Measurements from ENCODE around the gene PLEKHA5. TPM values are rescaled to one million over a fixed set of nuclear protein-coding genes. Genes with fewer than 3 reads are reported as not detected.

PLEKHA5 gene
- total RNA-seq, 1 experiment from 2014 or later: 14.0 TPM

DNA sequence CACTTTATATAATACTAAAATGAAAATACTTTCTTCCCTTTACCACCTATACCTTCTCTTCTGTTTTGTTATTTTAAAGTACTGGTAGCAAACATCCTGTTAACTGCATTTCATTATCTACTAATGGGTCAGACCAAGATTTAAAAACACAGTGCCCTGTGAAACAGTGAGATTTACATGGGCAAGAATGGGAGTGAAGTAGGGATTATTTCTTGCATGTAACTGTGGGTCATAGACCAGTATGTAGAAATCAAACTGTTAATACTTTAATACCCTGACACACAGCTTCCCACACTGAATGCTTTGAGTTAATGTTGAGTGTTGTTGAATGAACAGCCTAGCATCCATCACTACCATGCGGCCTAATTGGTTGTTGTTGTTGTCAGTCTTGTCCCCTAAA lies 61.6 kb downstream of the PLEKHA5 start:
- no peak overlapping the region for H3K4me3 ChIP-seq (ENCODE audit: low read depth, low read length, poor library complexity, severe bottlenecking)
- CTCF ChIA-PET: no interaction called here
- no peak for DNase-seq (ENCODE audit: low spot score)
- H3K27ac ChIP-seq (ENCODE audit: low read depth, low read length, poor library complexity, severe bottlenecking): no peak overlapping the region
- no peaks in the 10 kb centered on the region for H3K27me3 ChIP-seq (replicated peaks; ENCODE audit: insufficient read depth, low read depth, low read length, poor library complexity)
- BruUV-seq (replicated peaks): no TSS peak
- H3K4me1 ChIP-seq (ENCODE audit: insufficient read depth, low read length, poor library complexity, severe bottlenecking): no peaks in the 10 kb centered on the region
- H3K36me3 ChIP-seq (ENCODE audit: insufficient read depth, low read length, poor library complexity, severe bottlenecking): no peaks in the 10 kb centered on the region
- no peaks in the 10 kb centered on the region for H3K9me3 ChIP-seq (ENCODE audit: low read depth, low read length, poor library complexity, severe bottlenecking)
- TF ChIP-seq EZH2 (IDR thresholded peaks at IDR 0.05; ENCODE audit: borderline replicate concordance, low read depth, low read length, poor library complexity, severe bottlenecking): no peak
- TF ChIP-seq, protein P1, sequence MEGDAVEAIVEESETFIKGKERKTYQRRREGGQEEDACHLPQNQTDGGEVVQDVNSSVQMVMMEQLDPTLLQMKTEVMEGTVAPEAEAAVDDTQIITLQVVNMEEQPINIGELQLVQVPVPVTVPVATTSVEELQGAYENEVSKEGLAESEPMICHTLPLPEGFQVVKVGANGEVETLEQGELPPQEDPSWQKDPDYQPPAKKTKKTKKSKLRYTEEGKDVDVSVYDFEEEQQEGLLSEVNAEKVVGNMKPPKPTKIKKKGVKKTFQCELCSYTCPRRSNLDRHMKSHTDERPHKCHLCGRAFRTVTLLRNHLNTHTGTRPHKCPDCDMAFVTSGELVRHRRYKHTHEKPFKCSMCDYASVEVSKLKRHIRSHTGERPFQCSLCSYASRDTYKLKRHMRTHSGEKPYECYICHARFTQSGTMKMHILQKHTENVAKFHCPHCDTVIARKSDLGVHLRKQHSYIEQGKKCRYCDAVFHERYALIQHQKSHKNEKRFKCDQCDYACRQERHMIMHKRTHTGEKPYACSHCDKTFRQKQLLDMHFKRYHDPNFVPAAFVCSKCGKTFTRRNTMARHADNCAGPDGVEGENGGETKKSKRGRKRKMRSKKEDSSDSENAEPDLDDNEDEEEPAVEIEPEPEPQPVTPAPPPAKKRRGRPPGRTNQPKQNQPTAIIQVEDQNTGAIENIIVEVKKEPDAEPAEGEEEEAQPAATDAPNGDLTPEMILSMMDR (conservative IDR thresholded peaks at IDR 0.05; ENCODE audit: low read depth, low read length): no peak
- intact Hi-C loops (cut with micrococcal nuclease; ENCODE audit: unreplicated experiment): no loop called here
- POLR2A ChIA-PET (ENCODE audit: low non-redundant PET): no interaction called here

DNA sequence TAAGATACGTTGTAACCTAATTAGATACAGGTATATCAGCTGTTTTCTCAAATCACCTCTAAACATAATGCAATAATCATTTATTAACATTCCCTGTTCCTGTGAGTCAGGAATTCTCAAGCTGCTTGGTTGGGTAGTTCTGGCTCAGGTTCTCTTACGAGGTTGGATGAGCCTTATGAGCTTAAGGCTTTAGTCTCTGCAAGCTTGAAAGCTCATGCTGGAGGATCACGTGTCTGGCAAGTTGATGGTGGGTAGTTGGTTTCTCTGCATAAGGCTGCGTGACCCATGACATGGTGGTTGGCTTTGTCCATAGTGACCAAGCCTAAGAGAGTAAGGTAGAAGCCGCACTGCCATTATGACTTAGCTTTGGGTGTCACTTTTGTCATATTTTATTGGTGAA lies 62.0 kb downstream of the PLEKHA5 start:
- H3K4me3 ChIP-seq (ENCODE audit: low read depth, low read length, poor library complexity, severe bottlenecking): no peak overlapping the region
- no TSS peak for BruUV-seq (replicated peaks)
- TF ChIP-seq, protein P1 (conservative IDR thresholded peaks at IDR 0.05; ENCODE audit: low read depth, low read length): no peak
- TF ChIP-seq EZH2 (IDR thresholded peaks at IDR 0.05; ENCODE audit: borderline replicate concordance, low read depth, low read length, poor library complexity, severe bottlenecking): no peak
- no peak for DNase-seq (ENCODE audit: low spot score)
- H3K9me3 ChIP-seq (ENCODE audit: low read depth, low read length, poor library complexity, severe bottlenecking): no peaks in the 10 kb centered on the region
- no peak overlapping the region for H3K27ac ChIP-seq (ENCODE audit: low read depth, low read length, poor library complexity, severe bottlenecking)
- intact Hi-C loops (cut with micrococcal nuclease; ENCODE audit: unreplicated experiment): no loop called here
- no peaks in the 10 kb centered on the region for H3K27me3 ChIP-seq (replicated peaks; ENCODE audit: insufficient read depth, low read depth, low read length, poor library complexity)
- no peaks in the 10 kb centered on the region for H3K4me1 ChIP-seq (ENCODE audit: insufficient read depth, low read length, poor library complexity, severe bottlenecking)
- CTCF ChIA-PET: no interaction called here
- no peaks in the 10 kb centered on the region for H3K36me3 ChIP-seq (ENCODE audit: insufficient read depth, low read length, poor library complexity, severe bottlenecking)
- POLR2A ChIA-PET (ENCODE audit: low non-redundant PET): no interaction called here

GRCh38 chr12:19192710-19193109 lies 63.2 kb downstream of the PLEKHA5 start:
- no peaks in the 10 kb centered on the region for H3K27me3 ChIP-seq (replicated peaks; ENCODE audit: insufficient read depth, low read depth, low read length, poor library complexity)
- TF ChIP-seq, protein P1 (conservative IDR thresholded peaks at IDR 0.05; ENCODE audit: low read depth, low read length): no peak
- no peak for TF ChIP-seq EZH2 (IDR thresholded peaks at IDR 0.05; ENCODE audit: borderline replicate concordance, low read depth, low read length, poor library complexity, severe bottlenecking)
- H3K27ac ChIP-seq (ENCODE audit: low read depth, low read length, poor library complexity, severe bottlenecking): no peak overlapping the region
- no peaks in the 10 kb centered on the region for H3K4me1 ChIP-seq (ENCODE audit: insufficient read depth, low read length, poor library complexity, severe bottlenecking)
- intact Hi-C loops (cut with micrococcal nuclease; ENCODE audit: unreplicated experiment): no loop called here
- H3K36me3 ChIP-seq (ENCODE audit: insufficient read depth, low read length, poor library complexity, severe bottlenecking): no peaks in the 10 kb centered on the region
- CTCF ChIA-PET: no interaction called here
- DNase-seq (ENCODE audit: low spot score): no peak
- no peaks in the 10 kb centered on the region for H3K9me3 ChIP-seq (ENCODE audit: low read depth, low read length, poor library complexity, severe bottlenecking)
- POLR2A ChIA-PET (ENCODE audit: low non-redundant PET): no interaction called here
- no TSS peak for BruUV-seq (replicated peaks)
- H3K4me3 ChIP-seq (ENCODE audit: low read depth, low read length, poor library complexity, severe bottlenecking): no peak overlapping the region

All from A673 (cell line).